IMR-90 (cell line): Measurements from ENCODE around the gene KCNJ13.

ENCODE experiments used
- BHLHE40 ChIP-seq: fragments of 150-350 bp; IDR thresholded peaks from 2 replicates; pipeline ENCODE4 v1.6.1; 2016; ENCODE audit warnings: mild to moderate bottlenecking, low read depth, low read length
- CEBPB ChIP-seq: IDR thresholded peaks from 2 replicates; pipeline ENCODE4 v1.6.1; 2012; ENCODE audit warnings: low read depth, low read length, improper control_type of control experiment
- CHD1 ChIP-seq: IDR thresholded peaks from 2 replicates; pipeline ENCODE4 v1.6.1; 2012; ENCODE audit warnings: low read depth, low read length, improper control_type of control experiment
- ELK1 ChIP-seq: fragments of 150-350 bp; IDR thresholded peaks from 2 replicates; pipeline ENCODE4 v1.6.1; 2016; ENCODE audit warnings: low read depth, mild to moderate bottlenecking, low read length, moderate library complexity, borderline replicate concordance
- FOS ChIP-seq: fragments of 150-350 bp; IDR thresholded peaks from 2 replicates; pipeline ENCODE4 v1.6.1; 2016; ENCODE audit warnings: low read depth, low read length
- MAZ ChIP-seq: IDR thresholded peaks from 2 replicates; pipeline ENCODE4 v1.6.1; 2012; ENCODE audit warnings: low read depth, mild to moderate bottlenecking, low read length, improper control_type of control experiment, moderate library complexity, borderline replicate concordance
- MXI1 ChIP-seq: IDR thresholded peaks from 2 replicates; pipeline ENCODE4 v1.6.1; 2012; ENCODE audit warnings: low read depth, mild to moderate bottlenecking, low read length, moderate library complexity, borderline replicate concordance
- POLR2A ChIP-seq: IDR thresholded peaks from 2 replicates; pipeline ENCODE4 v1.6.1; 2012; ENCODE audit warnings: mild to moderate bottlenecking, low read depth, low read length
- RAD21 ChIP-seq: IDR thresholded peaks from 2 replicates; pipeline ENCODE4 v1.6.1; 2012; ENCODE audit warnings: low read length, improper control_type of control experiment
- RCOR1 ChIP-seq: IDR thresholded peaks from 2 replicates; pipeline ENCODE4 v1.6.1; 2012; ENCODE audit warnings: mild to moderate bottlenecking, low read length, improper control_type of control experiment; ENCODE audit not compliant: insufficient replicate concordance
- RFX5 ChIP-seq: IDR thresholded peaks from 2 replicates; pipeline ENCODE4 v1.8.0; 2012; ENCODE audit warnings: low read depth, mild to moderate bottlenecking, low read length, moderate library complexity
- SMC3 ChIP-seq: fragments of 150-350 bp; IDR thresholded peaks from 2 replicates; pipeline ENCODE4 v1.6.1; 2016; ENCODE audit warnings: low read depth, mild to moderate bottlenecking, antibody characterized with exemption, low read length, moderate library complexity
- TF ChIP-seq, protein P1 (sequence below): conservative IDR thresholded peaks from 2 replicates; pipeline ENCODE4 v1.5.1; 2012; ENCODE audit warnings: mild to moderate bottlenecking, low read depth, low read length, improper control_type of control experiment
- TF ChIP-seq, protein P2 (sequence below): fragments of 150-350 bp; IDR thresholded peaks from 2 replicates; pipeline ENCODE4 v1.6.1; 2017; ENCODE audit warnings: mild to moderate bottlenecking, antibody characterized with exemption, low read length, low read depth

- TF ChIP-seq RAD21 (no peak), CHD1 (no peak), POLR2A (no peak), BHLHE40 (no peak), MXI1 (no peak), MAZ (no peak), SMC3 (no peak), FOS (no peak), RCOR1 (no peak), CEBPB (no peak), RFX5 (no peak), ELK1 (no peak)
- TF ChIP-seq, protein P1, sequence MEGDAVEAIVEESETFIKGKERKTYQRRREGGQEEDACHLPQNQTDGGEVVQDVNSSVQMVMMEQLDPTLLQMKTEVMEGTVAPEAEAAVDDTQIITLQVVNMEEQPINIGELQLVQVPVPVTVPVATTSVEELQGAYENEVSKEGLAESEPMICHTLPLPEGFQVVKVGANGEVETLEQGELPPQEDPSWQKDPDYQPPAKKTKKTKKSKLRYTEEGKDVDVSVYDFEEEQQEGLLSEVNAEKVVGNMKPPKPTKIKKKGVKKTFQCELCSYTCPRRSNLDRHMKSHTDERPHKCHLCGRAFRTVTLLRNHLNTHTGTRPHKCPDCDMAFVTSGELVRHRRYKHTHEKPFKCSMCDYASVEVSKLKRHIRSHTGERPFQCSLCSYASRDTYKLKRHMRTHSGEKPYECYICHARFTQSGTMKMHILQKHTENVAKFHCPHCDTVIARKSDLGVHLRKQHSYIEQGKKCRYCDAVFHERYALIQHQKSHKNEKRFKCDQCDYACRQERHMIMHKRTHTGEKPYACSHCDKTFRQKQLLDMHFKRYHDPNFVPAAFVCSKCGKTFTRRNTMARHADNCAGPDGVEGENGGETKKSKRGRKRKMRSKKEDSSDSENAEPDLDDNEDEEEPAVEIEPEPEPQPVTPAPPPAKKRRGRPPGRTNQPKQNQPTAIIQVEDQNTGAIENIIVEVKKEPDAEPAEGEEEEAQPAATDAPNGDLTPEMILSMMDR: no peak
- TF ChIP-seq, protein P2, sequence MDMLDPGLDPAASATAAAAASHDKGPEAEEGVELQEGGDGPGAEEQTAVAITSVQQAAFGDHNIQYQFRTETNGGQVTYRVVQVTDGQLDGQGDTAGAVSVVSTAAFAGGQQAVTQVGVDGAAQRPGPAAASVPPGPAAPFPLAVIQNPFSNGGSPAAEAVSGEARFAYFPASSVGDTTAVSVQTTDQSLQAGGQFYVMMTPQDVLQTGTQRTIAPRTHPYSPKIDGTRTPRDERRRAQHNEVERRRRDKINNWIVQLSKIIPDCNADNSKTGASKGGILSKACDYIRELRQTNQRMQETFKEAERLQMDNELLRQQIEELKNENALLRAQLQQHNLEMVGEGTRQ: no peak
Observed at GRCh38 chr2:232772531-232772930, 3.8 kb downstream of the KCNJ13 start.
